NCI-H82 treated with DMSO at 0.1 percent for 48 hours (cell line): ENCODE data around the gene VMAC.

Experiments
- DNase-seq: peaks from one replicate; lab custom pipeline; 2025; ENCODE audit not compliant: unreplicated experiment; lab: John Stamatoyannopoulos, UW

VMAC gene

GRCh38 chr19:5927441-5927821, 22.8 kb downstream of the VMAC start:
- DNase-seq: no peak

- DNase-seq: no peak
Observed at GRCh38 chr19:5929179-5929578, 24.5 kb downstream of the VMAC start.

- no peak for DNase-seq
Observed at GRCh38 chr19:5929625-5930024, 25.0 kb downstream of the VMAC start.

- no peak for DNase-seq
Observed at GRCh38 chr19:5931251-5931650, 26.6 kb downstream of the VMAC start.

GRCh38 chr19:5932146-5932545, 27.5 kb downstream of the VMAC start:
- no peak for DNase-seq

GRCh38 chr19:5932609-5933262, 28.1 kb downstream of the VMAC start:
- peak; percentile 45 for DNase-seq

GRCh38 chr19:5933391-5934068, 28.9 kb downstream of the VMAC start:
- no peak for DNase-seq

GRCh38 chr19:5934069-5934401, 29.4 kb downstream of the VMAC start:
- DNase-seq: no peak

- no peak for DNase-seq
Observed at GRCh38 chr19:5934774-5935472, 30.3 kb downstream of the VMAC start.

GRCh38 chr19:5935473-5936291, 31.0 kb downstream of the VMAC start:
- DNase-seq: no peak

- no peak for DNase-seq
Observed at GRCh38 chr19:5936292-5936592, 31.6 kb downstream of the VMAC start.

GRCh38 chr19:5937550-5937949, 32.9 kb downstream of the VMAC start:
- DNase-seq: no peak

- DNase-seq: no peak
Observed at GRCh38 chr19:5940260-5941208, 35.9 kb downstream of the VMAC start.

GRCh38 chr19:5941673-5942072, 37.0 kb downstream of the VMAC start:
- DNase-seq: no peak

- no peak for DNase-seq
Observed at GRCh38 chr19:5943045-5943444, 38.4 kb downstream of the VMAC start.

- DNase-seq: no peak
Observed at GRCh38 chr19:5943623-5944022, 39.0 kb downstream of the VMAC start.

- DNase-seq: no peak
Observed at GRCh38 chr19:5947435-5947834, 42.8 kb downstream of the VMAC start.

- no peak for DNase-seq
Observed at GRCh38 chr19:5948752-5949564, 44.3 kb downstream of the VMAC start.

GRCh38 chr19:5949792-5950305, 45.2 kb downstream of the VMAC start:
- DNase-seq: no peak

- no peak for DNase-seq
Observed at GRCh38 chr19:5950741-5951140, 46.1 kb downstream of the VMAC start.
